ENCODE data around the gene HPX.

Gene HPX, protein sequence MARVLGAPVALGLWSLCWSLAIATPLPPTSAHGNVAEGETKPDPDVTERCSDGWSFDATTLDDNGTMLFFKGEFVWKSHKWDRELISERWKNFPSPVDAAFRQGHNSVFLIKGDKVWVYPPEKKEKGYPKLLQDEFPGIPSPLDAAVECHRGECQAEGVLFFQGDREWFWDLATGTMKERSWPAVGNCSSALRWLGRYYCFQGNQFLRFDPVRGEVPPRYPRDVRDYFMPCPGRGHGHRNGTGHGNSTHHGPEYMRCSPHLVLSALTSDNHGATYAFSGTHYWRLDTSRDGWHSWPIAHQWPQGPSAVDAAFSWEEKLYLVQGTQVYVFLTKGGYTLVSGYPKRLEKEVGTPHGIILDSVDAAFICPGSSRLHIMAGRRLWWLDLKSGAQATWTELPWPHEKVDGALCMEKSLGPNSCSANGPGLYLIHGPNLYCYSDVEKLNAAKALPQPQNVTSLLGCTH
- long read RNA-seq = 0 reads

GRCh38 chr11:6440906-6441358 lies at the start of gene HPX:
Gene HPX, minus strand, starts transcription at chr11:6440987. Its CDS starts 24 bp downstream, at chr11:6440963.
- TF ChIP-seq GABPA (IDR thresholded peaks at IDR 0.05; ENCODE audit: low read depth) (no peak), POLR2AphosphoS5 (IDR thresholded peaks at IDR 0.05; ENCODE audit: low read depth) (no peak), SPI1 (IDR thresholded peaks at IDR 0.05; ENCODE audit: borderline replicate concordance, low read depth) (no peak), CTCF (IDR thresholded peaks at IDR 0.05; ENCODE audit: insufficient read depth, low read length) (no peak)
- TF ChIP-seq, protein P1, sequence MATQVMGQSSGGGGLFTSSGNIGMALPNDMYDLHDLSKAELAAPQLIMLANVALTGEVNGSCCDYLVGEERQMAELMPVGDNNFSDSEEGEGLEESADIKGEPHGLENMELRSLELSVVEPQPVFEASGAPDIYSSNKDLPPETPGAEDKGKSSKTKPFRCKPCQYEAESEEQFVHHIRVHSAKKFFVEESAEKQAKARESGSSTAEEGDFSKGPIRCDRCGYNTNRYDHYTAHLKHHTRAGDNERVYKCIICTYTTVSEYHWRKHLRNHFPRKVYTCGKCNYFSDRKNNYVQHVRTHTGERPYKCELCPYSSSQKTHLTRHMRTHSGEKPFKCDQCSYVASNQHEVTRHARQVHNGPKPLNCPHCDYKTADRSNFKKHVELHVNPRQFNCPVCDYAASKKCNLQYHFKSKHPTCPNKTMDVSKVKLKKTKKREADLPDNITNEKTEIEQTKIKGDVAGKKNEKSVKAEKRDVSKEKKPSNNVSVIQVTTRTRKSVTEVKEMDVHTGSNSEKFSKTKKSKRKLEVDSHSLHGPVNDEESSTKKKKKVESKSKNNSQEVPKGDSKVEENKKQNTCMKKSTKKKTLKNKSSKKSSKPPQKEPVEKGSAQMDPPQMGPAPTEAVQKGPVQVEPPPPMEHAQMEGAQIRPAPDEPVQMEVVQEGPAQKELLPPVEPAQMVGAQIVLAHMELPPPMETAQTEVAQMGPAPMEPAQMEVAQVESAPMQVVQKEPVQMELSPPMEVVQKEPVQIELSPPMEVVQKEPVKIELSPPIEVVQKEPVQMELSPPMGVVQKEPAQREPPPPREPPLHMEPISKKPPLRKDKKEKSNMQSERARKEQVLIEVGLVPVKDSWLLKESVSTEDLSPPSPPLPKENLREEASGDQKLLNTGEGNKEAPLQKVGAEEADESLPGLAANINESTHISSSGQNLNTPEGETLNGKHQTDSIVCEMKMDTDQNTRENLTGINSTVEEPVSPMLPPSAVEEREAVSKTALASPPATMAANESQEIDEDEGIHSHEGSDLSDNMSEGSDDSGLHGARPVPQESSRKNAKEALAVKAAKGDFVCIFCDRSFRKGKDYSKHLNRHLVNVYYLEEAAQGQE (IDR thresholded peaks at IDR 0.05; ENCODE audit: insufficient replicate concordance, low read depth) = no peak
- H3K4me3 ChIP-seq (replicated peaks; ENCODE audit: insufficient read depth, low read length) = no peak within 1 kb of the TSS
- H3K27ac ChIP-seq (replicated peaks) = no peak within 1 kb of the TSS
- H3K27me3 ChIP-seq (ENCODE audit: insufficient read depth, poor library complexity, severe bottlenecking) = no peaks in the 10 kb centered on the region
- no peak for DNase-seq (ENCODE audit: low read depth in 1 of 2, low spot score in 1 of 2)

- DNase-seq (ENCODE audit: low read depth in 1 of 2, low spot score in 1 of 2) = no peak
- no peaks in the 10 kb centered on the region for H3K27me3 ChIP-seq (ENCODE audit: insufficient read depth, poor library complexity, severe bottlenecking)
- H3K4me3 ChIP-seq (replicated peaks; ENCODE audit: insufficient read depth, low read length) = no peak overlapping the region
- TF ChIP-seq GABPA (IDR thresholded peaks at IDR 0.05; ENCODE audit: low read depth) (no peak), SPI1 (IDR thresholded peaks at IDR 0.05; ENCODE audit: borderline replicate concordance, low read depth) (no peak), CTCF (IDR thresholded peaks at IDR 0.05; ENCODE audit: insufficient read depth, low read length) (no peak), POLR2AphosphoS5 (IDR thresholded peaks at IDR 0.05; ENCODE audit: low read depth) (no peak)
- TF ChIP-seq, protein P1 (IDR thresholded peaks at IDR 0.05; ENCODE audit: insufficient replicate concordance, low read depth) = no peak
- H3K27ac ChIP-seq (replicated peaks) = no peak overlapping the region
Observed at GRCh38 chr11:6489306-6489705, 48.5 kb upstream of the HPX start.

GRCh38 chr11:6488821-6489220 lies 48.0 kb upstream of the HPX start:
- Histone ChIP-seq H3K4me3 (replicated peaks; ENCODE audit: insufficient read depth, low read length) (no peak overlapping the region), H3K27ac (replicated peaks) (no peak overlapping the region), H3K27me3 (ENCODE audit: insufficient read depth, poor library complexity, severe bottlenecking) (no peaks in the 10 kb centered on the region)
- DNase-seq (ENCODE audit: low read depth in 1 of 2, low spot score in 1 of 2) = no peak
- TF ChIP-seq CTCF (IDR thresholded peaks at IDR 0.05; ENCODE audit: insufficient read depth, low read length) (no peak), POLR2AphosphoS5 (IDR thresholded peaks at IDR 0.05; ENCODE audit: low read depth) (no peak), SPI1 (IDR thresholded peaks at IDR 0.05; ENCODE audit: borderline replicate concordance, low read depth) (no peak), GABPA (IDR thresholded peaks at IDR 0.05; ENCODE audit: low read depth) (no peak)
- TF ChIP-seq, protein P1 (IDR thresholded peaks at IDR 0.05; ENCODE audit: insufficient replicate concordance, low read depth) = no peak
